Caco-2 (cell line): ENCODE data around the gene LRPAP1. TPM values are rescaled to one million over a fixed set of nuclear protein-coding genes. Genes with fewer than 3 reads are reported as not detected.
"Not testable (repeated sequence)": the region's sequence is repeated elsewhere in the genome, so short reads cannot be mapped to it uniquely, and the experiment has no call there.

Source experiments
- BruUV-seq: library from RNA; stranded (reverse); fragments of 400-500 nt; replicated peaks from 2 replicates; lab custom pipeline; 2021; lab: Mats Ljungman, UMichigan
- CTCF ChIA-PET: fragments of 300-600 bp; sonication (Branson Sonifier 250); formaldehyde crosslinking; loops from one replicate; lab custom pipeline; 2022; ENCODE audit warnings: antibody characterized with exemption; lab: Charles Lee
- POLR2A ChIA-PET: fragments of 300-600 bp; sonication (Branson Sonifier 250); formaldehyde crosslinking; loops from one replicate; lab custom pipeline; 2022; ENCODE audit warnings: antibody characterized with exemption; lab: Charles Lee
- DNase-seq, 2 experiments: peaks; one replicate each; pipeline versions ENCODE4 v3.0.0 to v3.0.0-alpha.2; 2020 to 2022
- H3K27me3 ChIP-seq: replicated peaks from 2 replicates; pipeline ENCODE4 v1.6.0; 2011; ENCODE audit warnings: low read length; ENCODE audit not compliant: control insufficient read depth, insufficient read depth
- H3K36me3 ChIP-seq: 2 replicates; pipeline ENCODE4 v1.5.1; 2011; ENCODE audit warnings: low read length; ENCODE audit not compliant: control insufficient read depth, insufficient read depth
- H3K4me1 ChIP-seq: fragments of 250-450 bp; sonication (Bioruptor Pico); 2 replicates; pipeline ENCODE4 v1.5.1; 2020; ENCODE audit warnings: mild to moderate bottlenecking
- H3K4me3 ChIP-seq: 2 replicates; pipeline ENCODE4 v1.5.1; 2011; ENCODE audit warnings: low read depth, mild to moderate bottlenecking, control low read depth, low read length
- H3K9me3 ChIP-seq: fragments of 250-450 bp; sonication (Bioruptor Pico); 2 replicates; pipeline ENCODE4 v1.5.1; 2020; ENCODE audit warnings: mild to moderate bottlenecking, moderate library complexity
- H3K27ac Mint-ChIP-seq: one replicate; pipeline ENCODE4 v1.8.0; 2022; ENCODE audit warnings: mixed read lengths; ENCODE audit not compliant: unreplicated experiment
- H3K27me3 Mint-ChIP-seq: one replicate; pipeline ENCODE4 v1.8.0; 2022; ENCODE audit warnings: mixed read lengths; ENCODE audit not compliant: insufficient read depth, unreplicated experiment
- H3K36me3 Mint-ChIP-seq: one replicate; pipeline ENCODE4 v1.8.0; 2022; ENCODE audit warnings: mild to moderate bottlenecking, mixed read lengths; ENCODE audit not compliant: insufficient read depth, unreplicated experiment
- H3K4me1 Mint-ChIP-seq: one replicate; pipeline ENCODE4 v1.8.0; 2022; ENCODE audit warnings: low read depth, mixed read lengths; ENCODE audit not compliant: unreplicated experiment
- H3K4me3 Mint-ChIP-seq: one replicate; pipeline ENCODE4 v1.8.0; 2022; ENCODE audit warnings: mild to moderate bottlenecking, moderate library complexity, mixed read lengths; ENCODE audit not compliant: unreplicated experiment
- H3K9me3 Mint-ChIP-seq: one replicate; pipeline ENCODE4 v1.8.0; 2022; ENCODE audit warnings: mixed read lengths; ENCODE audit not compliant: unreplicated experiment
- intact Hi-C: fragments of 100-400 bp; cut with micrococcal nuclease; formaldehyde crosslinking; loops from one replicate; pipeline ENCODE4 v1.10.0; 2022; ENCODE audit not compliant: unreplicated experiment
- total RNA-seq: library from RNA; stranded (reverse); gene quantifications from 2 replicates; pipeline ENCODE4 v1.2.3, GENCODE V29; 2022
- TF ChIP-seq, protein P1 (sequence below), 2 experiments: fragments of 200-600 bp in 1 of 2; IDR thresholded peaks; 1 replicate in 1 of 2; 2 replicates in 1 of 2; pipeline versions ENCODE4 v1.5.1 to v1.8.0; 2011 to 2022; ENCODE audit warnings: antibody characterized with exemption in 1 of 2, control low read depth in 1 of 2, inconsistent platforms in 1 of 2, low read depth in 1 of 2, low read length in 1 of 2, mild to moderate bottlenecking in 1 of 2, moderate library complexity in 1 of 2; ENCODE audit not compliant: insufficient read depth in 1 of 2, severe bottlenecking in 1 of 2, unreplicated experiment in 1 of 2

The LRPAP1 gene
- total RNA-seq, 1 experiment from 2014 or later = 224 TPM

DNA sequence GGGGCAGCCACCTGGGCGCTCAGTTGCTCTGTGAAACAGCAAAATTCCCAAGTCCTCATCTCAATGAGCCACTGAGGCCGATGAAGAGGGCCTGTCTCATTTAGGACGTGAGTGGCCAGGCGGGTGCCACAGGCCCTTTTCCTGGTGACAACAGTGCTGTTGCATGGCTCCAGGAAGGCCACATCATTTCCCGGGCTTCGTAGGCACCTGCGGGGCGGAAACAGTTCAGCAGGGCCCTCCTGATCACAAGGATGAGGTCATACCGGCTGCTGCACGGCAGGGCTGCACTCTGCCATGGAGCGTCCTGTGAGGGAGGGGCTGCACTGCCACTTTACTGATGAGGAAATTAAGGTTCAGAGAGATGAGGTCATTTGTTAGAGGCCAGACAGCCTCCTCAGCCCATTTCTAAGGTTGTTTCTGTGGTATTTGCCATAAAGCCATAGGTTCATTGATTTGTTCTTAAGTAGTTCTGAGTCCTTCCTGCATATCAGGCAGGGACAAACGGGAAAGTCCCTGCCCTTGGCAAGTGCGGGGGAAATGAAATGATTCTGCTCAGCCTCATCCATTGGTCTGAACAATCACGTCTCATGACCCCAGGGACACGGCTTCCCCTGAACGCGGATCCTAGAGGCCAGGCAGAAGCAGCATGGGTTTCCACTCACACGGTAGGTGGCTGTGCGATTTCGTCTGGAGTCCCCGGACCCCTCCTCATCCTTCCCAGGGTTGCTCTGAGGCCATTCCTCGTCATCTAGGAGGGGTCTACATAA lies 12.2 kb upstream of the LRPAP1 start:
- H3K27me3 Mint-ChIP-seq, DNase-seq, H3K4me1 ChIP-seq, H3K9me3 Mint-ChIP-seq, H3K4me1 Mint-ChIP-seq, H3K9me3 ChIP-seq, H3K27ac Mint-ChIP-seq, BruUV-seq, H3K36me3 Mint-ChIP-seq, POLR2A ChIA-PET, CTCF ChIA-PET, H3K4me3 ChIP-seq, H3K36me3 ChIP-seq, H3K27me3 ChIP-seq, H3K4me3 Mint-ChIP-seq, intact Hi-C loops: not testable (repeated sequence)

DNA sequence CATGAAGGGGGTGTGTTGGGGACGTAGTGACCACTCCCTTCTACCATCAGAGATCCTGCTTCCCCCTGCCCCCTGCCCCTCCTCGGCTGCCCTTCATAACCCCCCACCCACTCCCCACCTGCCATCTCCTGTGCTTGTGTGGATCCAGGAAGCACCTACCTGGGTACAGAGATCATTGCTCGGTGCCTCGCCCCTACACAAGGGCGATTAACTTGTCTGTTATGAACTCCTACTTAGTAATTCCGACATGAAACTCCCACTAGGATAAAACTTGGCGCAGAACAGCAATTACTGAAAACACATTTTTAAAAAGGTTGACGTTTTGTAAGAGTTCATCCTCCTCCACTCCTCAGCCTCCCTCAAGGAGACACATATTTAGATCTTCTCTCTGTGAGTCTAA lies 11.2 kb upstream of the LRPAP1 start:
- DNase-seq, H3K27me3 Mint-ChIP-seq, H3K27ac Mint-ChIP-seq, H3K4me3 ChIP-seq, H3K4me3 Mint-ChIP-seq, intact Hi-C loops, H3K9me3 ChIP-seq, H3K27me3 ChIP-seq, BruUV-seq, H3K36me3 ChIP-seq, CTCF ChIA-PET, H3K36me3 Mint-ChIP-seq, POLR2A ChIA-PET, H3K9me3 Mint-ChIP-seq, H3K4me1 ChIP-seq, H3K4me1 Mint-ChIP-seq: not testable (repeated sequence)

DNA sequence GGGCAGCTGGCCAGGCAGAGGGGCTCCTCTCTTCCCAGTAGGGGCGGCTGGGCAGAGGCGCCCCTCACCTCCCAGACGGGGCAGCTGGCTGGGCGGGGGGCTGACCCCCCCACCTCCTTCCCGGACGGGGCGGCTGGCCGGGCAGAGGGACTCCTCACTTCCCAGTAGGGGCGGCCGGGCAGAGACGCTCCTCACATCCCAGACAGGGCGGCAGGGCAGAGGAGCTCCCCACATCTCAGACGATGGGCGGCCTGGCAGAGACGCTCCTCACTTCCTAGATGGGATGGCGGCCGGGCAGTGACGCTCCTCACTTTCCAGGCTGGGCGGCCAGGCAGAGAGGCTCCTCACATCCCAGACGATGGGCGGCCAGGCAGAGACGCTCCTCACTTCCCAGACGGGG lies 6.7 kb upstream of the LRPAP1 start:
- H3K36me3 Mint-ChIP-seq, CTCF ChIA-PET, H3K36me3 ChIP-seq, H3K4me3 ChIP-seq, POLR2A ChIA-PET, H3K9me3 Mint-ChIP-seq, intact Hi-C loops, H3K4me1 ChIP-seq, DNase-seq, BruUV-seq, H3K4me1 Mint-ChIP-seq, H3K27me3 Mint-ChIP-seq, H3K4me3 Mint-ChIP-seq, H3K27me3 ChIP-seq, H3K27ac Mint-ChIP-seq, H3K9me3 ChIP-seq: not testable (repeated sequence)

DNA sequence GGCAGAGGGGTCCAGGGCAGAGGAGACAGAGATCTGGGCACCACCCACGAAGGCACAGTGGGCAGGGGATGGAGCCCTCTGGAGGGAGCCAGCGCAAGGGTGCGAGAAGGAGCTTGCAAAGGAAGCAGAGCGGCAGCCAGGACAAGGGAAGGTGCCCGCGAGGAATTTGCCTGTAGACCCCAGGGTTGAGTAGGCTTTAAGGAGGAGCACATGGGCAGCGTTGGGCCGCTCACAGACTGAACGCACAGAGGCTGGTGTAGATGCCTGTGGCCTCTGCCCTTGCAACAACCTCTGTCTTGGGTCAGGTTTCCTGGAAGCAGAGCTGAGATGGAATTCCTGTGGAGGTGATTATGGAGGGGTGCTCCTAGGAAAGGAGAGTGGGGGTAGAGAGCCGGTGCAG lies 3.6 kb upstream of the LRPAP1 start:
- H3K27me3 ChIP-seq, H3K4me3 ChIP-seq, BruUV-seq, CTCF ChIA-PET, H3K36me3 ChIP-seq, H3K4me3 Mint-ChIP-seq, DNase-seq, H3K4me1 Mint-ChIP-seq, H3K9me3 Mint-ChIP-seq, H3K27me3 Mint-ChIP-seq, H3K27ac Mint-ChIP-seq, intact Hi-C loops, H3K4me1 ChIP-seq, POLR2A ChIA-PET, H3K9me3 ChIP-seq: not testable (repeated sequence)
- peaks cover 18% of the 10 kb centered on the region for H3K36me3 Mint-ChIP-seq

DNA sequence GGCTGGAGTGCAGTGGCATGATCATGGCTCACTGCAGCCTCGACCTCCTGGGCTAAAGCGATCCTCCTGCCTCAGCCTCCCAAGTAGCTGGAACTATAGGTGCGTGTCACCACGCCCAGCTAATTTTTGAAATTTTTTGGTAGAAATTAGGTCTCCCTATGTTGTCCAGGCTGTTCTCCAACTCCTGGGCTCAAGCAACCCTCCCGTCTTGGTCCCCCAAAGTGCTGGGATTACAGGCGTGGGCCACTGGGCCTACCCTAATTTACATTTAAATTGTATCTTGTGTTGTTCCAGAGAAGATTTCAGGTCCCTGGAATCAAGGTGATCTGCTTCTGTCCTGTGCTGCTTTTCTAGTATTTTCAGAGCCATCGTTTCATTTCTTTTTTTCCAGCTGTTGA lies 1.2 kb upstream of the LRPAP1 start:
- Histone ChIP-seq H3K27me3 (no peaks in the 10 kb centered on the region), H3K36me3 (peaks cover 2% of the 10 kb centered on the region), H3K4me3 (no peak overlapping the region), H3K9me3 (no peaks in the 10 kb centered on the region), H3K4me1 (peaks cover 14% of the 10 kb centered on the region)
- Mint-ChIP-seq H3K4me1 (peaks cover 7% of the 10 kb centered on the region), H3K4me3 (peak overlapping the region; percentile 35), H3K27me3 (peaks cover 4% of the 10 kb centered on the region), H3K9me3 (peaks cover 10% of the 10 kb centered on the region), H3K27ac (no peak overlapping the region), H3K36me3 (peaks cover 39% of the 10 kb centered on the region)
- ChIA-PET CTCF (no interaction called here), POLR2A (no interaction called here)
- DNase-seq = no peak
- TF ChIP-seq, protein P1, sequence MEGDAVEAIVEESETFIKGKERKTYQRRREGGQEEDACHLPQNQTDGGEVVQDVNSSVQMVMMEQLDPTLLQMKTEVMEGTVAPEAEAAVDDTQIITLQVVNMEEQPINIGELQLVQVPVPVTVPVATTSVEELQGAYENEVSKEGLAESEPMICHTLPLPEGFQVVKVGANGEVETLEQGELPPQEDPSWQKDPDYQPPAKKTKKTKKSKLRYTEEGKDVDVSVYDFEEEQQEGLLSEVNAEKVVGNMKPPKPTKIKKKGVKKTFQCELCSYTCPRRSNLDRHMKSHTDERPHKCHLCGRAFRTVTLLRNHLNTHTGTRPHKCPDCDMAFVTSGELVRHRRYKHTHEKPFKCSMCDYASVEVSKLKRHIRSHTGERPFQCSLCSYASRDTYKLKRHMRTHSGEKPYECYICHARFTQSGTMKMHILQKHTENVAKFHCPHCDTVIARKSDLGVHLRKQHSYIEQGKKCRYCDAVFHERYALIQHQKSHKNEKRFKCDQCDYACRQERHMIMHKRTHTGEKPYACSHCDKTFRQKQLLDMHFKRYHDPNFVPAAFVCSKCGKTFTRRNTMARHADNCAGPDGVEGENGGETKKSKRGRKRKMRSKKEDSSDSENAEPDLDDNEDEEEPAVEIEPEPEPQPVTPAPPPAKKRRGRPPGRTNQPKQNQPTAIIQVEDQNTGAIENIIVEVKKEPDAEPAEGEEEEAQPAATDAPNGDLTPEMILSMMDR (IDR thresholded peaks at IDR 0.05; ENCODE audit: insufficient read depth in 1 of 2, low read depth in 1 of 2, low read length in 1 of 2, severe bottlenecking in 1 of 2, unreplicated experiment in 1 of 2) = no peak
- intact Hi-C loops = no loop called here
- no TSS peak for BruUV-seq
